ENCODE measurements around the gene CAD. TPM values are rescaled to one million over a fixed set of nuclear protein-coding genes. Genes with fewer than 3 reads are reported as not detected.
"Not testable (repeated sequence)": the region's sequence is repeated elsewhere in the genome, so short reads cannot be mapped to it uniquely, and the experiment has no call there.

CAD gene
- total RNA-seq, result 7.7 TPM
- long read RNA-seq, partial matches to known transcripts, result 2 of 5 reads
- long read RNA-seq, other reads (novel, unspliced or antisense), result 3 of 5 reads

DNA sequence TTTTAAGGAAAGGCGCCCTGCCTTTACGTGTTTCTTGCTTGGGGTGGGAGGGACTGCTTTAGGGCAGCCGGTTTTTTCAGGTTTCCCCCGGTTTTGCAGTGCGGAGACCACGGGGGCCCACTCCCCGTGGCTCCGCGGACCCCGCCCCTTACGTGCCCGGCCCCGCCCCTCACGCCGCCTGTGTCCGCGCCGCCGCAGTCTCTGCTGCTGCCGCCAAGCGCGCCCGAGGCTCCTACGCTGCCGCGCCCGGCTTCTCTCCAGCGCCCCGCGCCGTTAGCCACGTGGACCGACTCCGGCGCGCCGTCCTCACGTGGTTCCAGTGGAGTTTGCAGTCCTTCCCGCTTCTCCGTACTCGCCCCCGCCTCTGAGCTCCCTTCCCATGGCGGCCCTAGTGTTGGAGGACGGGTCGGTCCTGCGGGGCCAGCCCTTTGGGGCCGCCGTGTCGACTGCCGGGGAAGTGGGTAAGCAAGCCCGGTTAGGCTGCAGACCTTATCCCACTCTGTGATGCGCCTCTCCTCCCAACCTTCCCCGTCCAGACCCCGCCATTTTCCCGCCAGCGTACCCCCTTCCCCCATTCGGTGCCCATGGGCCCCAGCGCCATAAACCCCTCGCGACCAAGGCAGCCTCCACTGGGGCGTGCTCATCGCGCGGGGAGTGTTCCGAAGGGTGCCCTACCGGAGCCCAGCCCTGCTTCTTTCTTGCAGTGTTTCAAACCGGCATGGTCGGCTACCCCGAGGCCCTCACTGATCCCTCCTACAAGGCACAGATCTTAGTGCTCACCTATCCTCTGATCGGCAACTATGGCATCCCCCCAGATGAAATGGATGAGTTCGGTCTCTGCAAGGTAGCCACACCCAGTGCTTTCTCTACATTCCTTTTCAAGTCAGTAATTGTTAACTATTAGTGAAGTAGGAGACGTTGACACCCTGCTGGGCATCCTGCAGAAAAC lies at the start of gene CAD:
CAD (plus strand) TSS at position 197 of the 949 bp plus-strand sequence; CDS start at position 380, 183 bp downstream.
- TF ChIP-seq, protein P1, sequence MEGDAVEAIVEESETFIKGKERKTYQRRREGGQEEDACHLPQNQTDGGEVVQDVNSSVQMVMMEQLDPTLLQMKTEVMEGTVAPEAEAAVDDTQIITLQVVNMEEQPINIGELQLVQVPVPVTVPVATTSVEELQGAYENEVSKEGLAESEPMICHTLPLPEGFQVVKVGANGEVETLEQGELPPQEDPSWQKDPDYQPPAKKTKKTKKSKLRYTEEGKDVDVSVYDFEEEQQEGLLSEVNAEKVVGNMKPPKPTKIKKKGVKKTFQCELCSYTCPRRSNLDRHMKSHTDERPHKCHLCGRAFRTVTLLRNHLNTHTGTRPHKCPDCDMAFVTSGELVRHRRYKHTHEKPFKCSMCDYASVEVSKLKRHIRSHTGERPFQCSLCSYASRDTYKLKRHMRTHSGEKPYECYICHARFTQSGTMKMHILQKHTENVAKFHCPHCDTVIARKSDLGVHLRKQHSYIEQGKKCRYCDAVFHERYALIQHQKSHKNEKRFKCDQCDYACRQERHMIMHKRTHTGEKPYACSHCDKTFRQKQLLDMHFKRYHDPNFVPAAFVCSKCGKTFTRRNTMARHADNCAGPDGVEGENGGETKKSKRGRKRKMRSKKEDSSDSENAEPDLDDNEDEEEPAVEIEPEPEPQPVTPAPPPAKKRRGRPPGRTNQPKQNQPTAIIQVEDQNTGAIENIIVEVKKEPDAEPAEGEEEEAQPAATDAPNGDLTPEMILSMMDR (IDR thresholded peaks at IDR 0.05; ENCODE audit: borderline replicate concordance), result peak; percentile 54
- peaks cover 38% of the 10 kb centered on the region for H3K36me3 ChIP-seq
- intact Hi-C loops (cut with micrococcal nuclease), result loop anchor here (10.0 kb wide), 1 partner anchor 123 kb away; no protein-coding TSS in a partner anchor
- H3K4me1 ChIP-seq, result peaks cover 38% of the 10 kb centered on the region
- H3K9me3 ChIP-seq (replicated peaks), result no peaks in the 10 kb centered on the region
- DNase-seq, result peak; percentile 89
- peak within 1 kb of the TSS; percentile 78 for H3K27ac ChIP-seq (replicated peaks)
- no peaks in the 10 kb centered on the region for H3K27me3 ChIP-seq (ENCODE audit: low read depth)
- H3K4me3 ChIP-seq, result peak within 1 kb of the TSS; percentile 80

DNA sequence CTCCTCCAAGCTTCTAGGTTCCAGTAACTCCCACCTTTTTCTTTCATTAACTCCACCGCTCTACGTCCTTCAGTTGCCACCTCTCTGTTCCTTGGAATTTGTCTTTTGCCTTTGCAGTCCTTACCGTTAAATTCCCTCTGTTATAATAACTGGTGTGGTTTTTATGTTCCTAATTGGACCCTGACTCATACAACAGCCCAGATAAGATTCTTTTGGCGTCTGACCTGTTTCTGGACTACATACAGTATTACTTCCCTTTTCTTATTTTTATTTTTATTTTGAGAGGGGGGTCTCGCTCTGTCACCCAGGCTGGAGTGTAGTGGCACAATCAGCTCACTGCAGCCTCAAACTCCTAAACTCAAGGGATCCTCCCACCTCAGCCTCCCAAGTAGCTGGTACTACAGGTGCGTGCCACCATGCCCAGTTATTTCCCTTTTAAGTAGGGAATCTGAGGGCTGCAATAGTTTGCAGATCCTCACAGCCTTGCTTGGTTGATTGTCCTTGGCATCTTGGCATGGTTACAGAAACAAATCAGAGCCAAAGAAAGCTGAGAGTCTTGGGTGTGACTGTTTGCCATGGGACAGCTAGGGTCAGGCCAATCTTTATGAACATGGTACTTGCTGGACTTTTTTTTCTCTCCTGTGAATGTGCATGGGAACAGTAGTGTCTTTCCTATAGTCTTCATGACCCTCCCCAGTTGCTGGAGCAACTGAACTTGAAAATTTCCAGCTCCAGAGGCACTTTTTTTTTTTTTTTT lies 46.4 kb upstream of the CAD start:
- H3K27me3 ChIP-seq (ENCODE audit: low read depth), result peaks cover 25% of the 10 kb centered on the region
- TF ChIP-seq, protein P1 (IDR thresholded peaks at IDR 0.05; ENCODE audit: borderline replicate concordance), result no peak
- H3K4me1 ChIP-seq, result peaks cover 5% of the 10 kb centered on the region
- H3K27ac ChIP-seq (replicated peaks), result no peak overlapping the region
- no peak overlapping the region for H3K4me3 ChIP-seq
- DNase-seq, result no peak
- H3K9me3 ChIP-seq (replicated peaks), result no peaks in the 10 kb centered on the region
- intact Hi-C loops (cut with micrococcal nuclease), result no loop called here
- no peaks in the 10 kb centered on the region for H3K36me3 ChIP-seq

DNA sequence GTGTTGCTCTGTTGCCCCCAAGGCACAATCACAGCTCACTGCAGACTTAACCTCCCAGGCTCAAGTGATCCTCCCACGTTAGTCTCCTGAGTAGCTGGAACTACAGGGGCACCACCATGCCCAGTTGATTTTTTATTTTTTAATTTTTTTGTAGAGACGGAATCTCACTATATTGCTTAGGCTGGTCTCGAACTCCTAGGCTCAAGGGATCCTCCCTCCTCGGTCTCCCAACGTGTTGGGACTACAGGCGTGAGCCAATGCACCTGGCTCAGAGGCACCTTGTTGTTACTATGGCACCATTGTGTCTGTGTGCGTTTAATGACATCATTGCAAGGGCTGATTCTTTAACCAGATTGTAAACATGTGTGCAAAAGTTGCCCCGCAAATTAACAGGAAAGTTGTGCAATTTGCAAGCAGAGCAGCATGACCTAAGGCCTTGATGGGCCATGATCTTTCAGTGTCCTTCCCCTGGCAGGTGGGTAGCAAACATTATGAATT lies 45.8 kb upstream of the CAD start:
- Histone ChIP-seq H3K4me1 (peaks cover 5% of the 10 kb centered on the region), H3K4me3 (no peak overlapping the region), H3K36me3 (no peaks in the 10 kb centered on the region), H3K9me3 (replicated peaks) (no peaks in the 10 kb centered on the region), H3K27me3 (ENCODE audit: low read depth) (peaks cover 30% of the 10 kb centered on the region), H3K27ac (replicated peaks) (no peak overlapping the region)
- intact Hi-C loops (cut with micrococcal nuclease), result no loop called here
- no peak for DNase-seq
- TF ChIP-seq, protein P1 (IDR thresholded peaks at IDR 0.05; ENCODE audit: borderline replicate concordance), result no peak

DNA sequence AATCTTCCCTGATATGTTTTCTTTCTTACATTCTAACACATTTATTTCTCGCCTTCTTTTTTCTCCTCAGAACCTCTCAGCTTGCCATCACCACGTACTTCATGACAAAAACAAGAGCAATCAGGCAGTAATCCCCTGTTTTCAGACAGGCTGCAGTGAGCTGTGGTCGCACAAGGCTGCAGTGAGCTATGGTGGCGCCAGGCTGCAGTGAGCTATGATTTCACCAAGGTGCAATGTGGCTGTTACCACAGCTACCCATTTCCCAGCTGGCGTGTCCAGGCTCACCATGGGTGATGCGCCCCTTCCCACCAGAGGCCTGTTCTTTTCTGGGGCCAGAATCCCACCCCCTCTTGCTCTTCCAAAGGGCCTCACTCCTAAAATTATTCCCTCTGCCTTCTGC lies 42.5 kb upstream of the CAD start:
- peaks cover 5% of the 10 kb centered on the region for H3K4me1 ChIP-seq
- DNase-seq, result no peak
- no peak overlapping the region for H3K27ac ChIP-seq (replicated peaks)
- peaks cover 47% of the 10 kb centered on the region for H3K27me3 ChIP-seq (ENCODE audit: low read depth)
- no peak overlapping the region for H3K4me3 ChIP-seq
- intact Hi-C loops (cut with micrococcal nuclease), result no loop called here
- TF ChIP-seq, protein P1 (IDR thresholded peaks at IDR 0.05; ENCODE audit: borderline replicate concordance), result no peak
- H3K9me3 ChIP-seq (replicated peaks), result no peaks in the 10 kb centered on the region
- no peaks in the 10 kb centered on the region for H3K36me3 ChIP-seq

DNA sequence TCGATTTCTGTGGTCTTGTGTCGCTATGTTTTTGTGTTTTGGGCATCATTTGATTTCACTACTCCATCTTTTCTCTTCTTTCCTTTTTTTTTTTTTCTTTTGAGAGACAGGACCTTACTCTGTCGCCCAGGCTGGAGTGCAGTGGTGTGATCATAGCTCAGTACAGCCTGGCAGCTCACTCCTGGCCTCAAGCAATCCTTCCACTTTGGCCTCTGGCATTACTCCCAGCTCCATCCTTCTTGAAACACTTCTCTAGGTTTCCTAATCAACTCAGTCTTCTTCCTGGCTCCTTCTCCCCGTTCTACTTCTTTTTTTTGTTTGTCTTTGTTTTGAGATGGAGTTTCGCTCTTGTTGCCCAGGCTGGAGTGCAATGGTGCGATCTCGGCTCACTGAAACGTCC lies 41.8 kb upstream of the CAD start:
- TF ChIP-seq, protein P1 (IDR thresholded peaks at IDR 0.05; ENCODE audit: borderline replicate concordance), result no peak
- no peak overlapping the region for H3K27ac ChIP-seq (replicated peaks)
- H3K4me1 ChIP-seq, result peaks cover under 1% of the 10 kb centered on the region
- H3K36me3 ChIP-seq, result no peaks in the 10 kb centered on the region
- H3K9me3 ChIP-seq (replicated peaks), result no peaks in the 10 kb centered on the region
- peaks cover 54% of the 10 kb centered on the region for H3K27me3 ChIP-seq (ENCODE audit: low read depth)
- intact Hi-C loops (cut with micrococcal nuclease), result no loop called here
- no peak for DNase-seq
- no peak overlapping the region for H3K4me3 ChIP-seq

DNA sequence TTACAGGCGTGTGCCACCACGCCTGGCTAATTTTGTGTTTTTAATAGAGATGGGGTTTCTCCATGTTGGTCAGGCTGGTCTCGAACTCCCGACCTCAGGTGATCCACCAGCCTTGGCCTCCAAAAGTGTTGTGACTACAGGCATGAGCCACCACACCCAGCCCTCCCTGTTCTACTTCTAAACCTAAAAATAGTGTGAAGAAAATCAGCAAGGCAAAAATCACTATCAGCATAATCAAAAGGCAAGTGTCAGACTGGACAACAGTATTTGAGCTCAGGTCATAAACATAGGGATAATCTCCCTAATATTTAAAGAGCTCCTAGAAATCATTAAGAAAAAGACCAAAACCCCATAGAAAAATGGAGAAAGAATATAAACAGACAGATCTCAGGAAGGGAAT lies 41.4 kb upstream of the CAD start:
- H3K27me3 ChIP-seq (ENCODE audit: low read depth), result peaks cover 55% of the 10 kb centered on the region
- not testable (repeated sequence) for DNase-seq

More for the DNA sequence above, 41.4 kb upstream of the CAD start:
- H3K9me3 ChIP-seq (replicated peaks); H3K4me3 ChIP-seq; H3K4me1 ChIP-seq; intact Hi-C loops (cut with micrococcal nuclease); H3K36me3 ChIP-seq; H3K27ac ChIP-seq (replicated peaks): not testable (repeated sequence)

Measured in left ventricle myocardium inferior (tissue), 1 donor.